ENCODE data around the gene ASIC5.

DNA sequence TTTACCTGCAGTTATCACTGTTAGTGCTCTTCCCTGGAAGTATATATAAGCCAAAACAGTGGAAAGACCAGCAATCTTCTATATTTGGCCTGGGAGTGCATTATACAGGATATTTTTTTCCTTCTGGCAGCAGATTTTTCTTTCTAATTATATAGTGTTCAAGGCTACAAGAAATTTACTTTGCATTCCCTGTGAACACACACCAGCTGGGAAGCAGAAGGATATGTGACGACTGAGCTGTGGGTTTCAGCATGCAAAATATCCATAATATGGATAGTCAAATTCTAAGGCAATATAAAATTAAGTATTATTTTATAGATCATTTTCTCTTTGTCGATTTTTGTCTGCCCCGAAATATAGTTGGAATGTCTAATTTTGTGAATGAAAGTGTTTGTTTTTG is 76.1 kb downstream of the ASIC5 start:
- TF ChIP-seq, protein P1, sequence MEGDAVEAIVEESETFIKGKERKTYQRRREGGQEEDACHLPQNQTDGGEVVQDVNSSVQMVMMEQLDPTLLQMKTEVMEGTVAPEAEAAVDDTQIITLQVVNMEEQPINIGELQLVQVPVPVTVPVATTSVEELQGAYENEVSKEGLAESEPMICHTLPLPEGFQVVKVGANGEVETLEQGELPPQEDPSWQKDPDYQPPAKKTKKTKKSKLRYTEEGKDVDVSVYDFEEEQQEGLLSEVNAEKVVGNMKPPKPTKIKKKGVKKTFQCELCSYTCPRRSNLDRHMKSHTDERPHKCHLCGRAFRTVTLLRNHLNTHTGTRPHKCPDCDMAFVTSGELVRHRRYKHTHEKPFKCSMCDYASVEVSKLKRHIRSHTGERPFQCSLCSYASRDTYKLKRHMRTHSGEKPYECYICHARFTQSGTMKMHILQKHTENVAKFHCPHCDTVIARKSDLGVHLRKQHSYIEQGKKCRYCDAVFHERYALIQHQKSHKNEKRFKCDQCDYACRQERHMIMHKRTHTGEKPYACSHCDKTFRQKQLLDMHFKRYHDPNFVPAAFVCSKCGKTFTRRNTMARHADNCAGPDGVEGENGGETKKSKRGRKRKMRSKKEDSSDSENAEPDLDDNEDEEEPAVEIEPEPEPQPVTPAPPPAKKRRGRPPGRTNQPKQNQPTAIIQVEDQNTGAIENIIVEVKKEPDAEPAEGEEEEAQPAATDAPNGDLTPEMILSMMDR (IDR thresholded peaks at IDR 0.05), result no peak
- TF ChIP-seq POLR2A (IDR thresholded peaks at IDR 0.05), result no peak
